Transverse colon (tissue), 4 donors: ENCODE measurements around the gene UNC119. TPM values are rescaled to one million over a fixed set of nuclear protein-coding genes. Genes with fewer than 3 reads are reported as not detected.

Source experiments
- DNase-seq: peaks from one replicate; pipeline ENCODE4 v3.0.0-alpha.2; 2019
- H3K27ac ChIP-seq, 4 donors: fragments of 200-600 bp; sonication (generic); 2 replicates each; pipeline ENCODE4 v1.5.1; 2016 to 2018; ENCODE audit warnings: inconsistent platforms in 4 of 4
- H3K27me3 ChIP-seq: fragments of 200-600 bp; sonication (generic); 2 replicates; pipeline ENCODE4 v1.5.1; 2017; ENCODE audit warnings: inconsistent platforms
- H3K36me3 ChIP-seq, 4 donors: fragments of 200-600 bp; sonication (generic); 2 replicates each; pipeline ENCODE4 v1.5.1; 2017 to 2019; ENCODE audit warnings: inconsistent platforms in 4 of 4
- H3K4me1 ChIP-seq, 4 donors: fragments of 200-600 bp; sonication (generic); 2 replicates each; pipeline ENCODE4 v1.5.1; 2017 to 2020; ENCODE audit warnings: inconsistent platforms in 4 of 4
- H3K4me3 ChIP-seq, 4 donors: fragments of 200-600 bp; sonication (generic); 1 replicate in 1 of 4; 2 replicates in 3 of 4; pipeline versions ENCODE4 v1.5.1 to v1.6.1; 2017 to 2019; ENCODE audit warnings: inconsistent platforms in 4 of 4
- H3K9me3 ChIP-seq, 2 donors: fragments of 200-600 bp; sonication (generic); 2 replicates each; pipeline ENCODE4 v1.5.1; 2017 to 2019; ENCODE audit warnings: inconsistent platforms in 2 of 2
- CTCF ChIP-seq, 5 experiments: fragments of 200-600 bp in 3 of 5; fragments of 450-650 bp in 2 of 5; sonication (generic) in 3 of 5; IDR thresholded peaks; 1 replicate in 2 of 5; 2 replicates in 3 of 5; pipeline ENCODE4 v1.5.1; 2016 to 2017; ENCODE audit warnings: antibody characterized with exemption in 5 of 5, inconsistent platforms in 3 of 5, mild to moderate bottlenecking in 2 of 5, moderate library complexity in 1 of 5
- EP300 ChIP-seq: sonication (generic); formaldehyde crosslinking; IDR thresholded peaks from one replicate; pipeline ENCODE4 v1.6.1; 2017; ENCODE audit warnings: antibody characterized with exemption, low read depth
- POLR2A ChIP-seq: fragments of 450-650 bp; IDR thresholded peaks from one replicate; pipeline ENCODE4 v1.6.1; 2016; ENCODE audit warnings: antibody characterized with exemption, mild to moderate bottlenecking, moderate library complexity
- POLR2AphosphoS5 ChIP-seq, 3 donors: sonication (generic); formaldehyde crosslinking; IDR thresholded peaks; one replicate each; pipeline ENCODE4 v1.6.1; 2016; ENCODE audit warnings: antibody characterized with exemption in 3 of 3
- WGBS, 2 donors: methylation state at CpG; one replicate each; pipeline ENCODE4 v1.1.5; 2018; ENCODE audit warnings: low coverage in 1 of 2; 5-methylcytosine and 5-hydroxymethylcytosine counted together
- in situ Hi-C, 4 donors: fragments of 200-750 bp; cut with MboI; loops; one replicate each; pipeline versions ENCODE4 v1.15.0 to v1.15.1; 2017; ENCODE audit warnings: low sequenced_read_pairs in 3 of 4, low pct_ligation_motif_present in 1 of 4, low pct_unique_long_range_greater_than_20kb in 1 of 4
- intact Hi-C: fragments of 100-400 bp; cut with DNase I; formaldehyde crosslinking; loops from one replicate; pipeline ENCODE4 v1.15.1; 2023; ENCODE audit warnings: low total_unique reads
- total RNA-seq, 4 donors: library from RNA; depleted of rRNA; stranded (reverse); fragments of >200 nt; gene quantifications; one replicate each; pipeline ENCODE4 v1.1.0, GENCODE V29; 2016

UNC119 gene
- total RNA-seq, 4 donors from 2014 or later: 16.4 to 52.4 (median 32.8) TPM

- Histone ChIP-seq H3K9me3 (no peaks in the 10 kb centered on the region), H3K4me1 (peaks cover 0 to 19% (median 12%) of the 10 kb centered on the region in 4 donors), H3K27me3 (peaks cover 12% of the 10 kb centered on the region), H3K4me3 (no peak overlapping the region), H3K36me3 (no peaks in the 10 kb centered on the region), H3K27ac (no peak overlapping the region)
- TF ChIP-seq POLR2AphosphoS5 (IDR thresholded peaks at IDR 0.05): no peak
- no peak for TF ChIP-seq CTCF (IDR thresholded peaks at IDR 0.05)
- no peak for TF ChIP-seq EP300
- TF ChIP-seq POLR2A: no peak
- no peak for DNase-seq
- WGBS, 2 donors: 85% methylated on average over 3 of the region's 3 CpGs; no CpG with 5 or more reads in 1 of the 2 donors
- intact Hi-C loops (no loop called here), in situ Hi-C loops (no loop called here)
These were observed 40.5 kb downstream of the UNC119 start for GRCh38 chr17:28511858-28512461.

DNA sequence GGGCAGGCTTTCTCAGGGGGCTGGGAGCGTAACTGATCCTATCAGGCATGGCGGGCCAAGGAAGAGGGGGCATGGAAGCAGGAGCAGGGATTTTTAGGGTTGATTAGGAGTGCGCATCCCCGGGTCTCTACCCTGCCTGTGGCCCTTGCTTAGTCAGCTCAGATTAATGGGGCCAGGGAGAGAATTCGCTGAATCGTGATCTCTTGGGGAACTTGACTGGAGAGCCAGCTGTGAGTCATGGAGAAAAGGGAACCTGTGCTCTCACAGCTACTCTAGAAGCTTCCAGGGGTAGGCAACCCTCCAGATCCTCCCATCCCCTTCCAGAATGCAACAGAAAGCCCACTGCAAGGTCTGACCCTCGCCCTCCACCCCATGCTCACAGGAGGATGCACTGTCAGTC, 42.6 kb downstream of the UNC119 start:
- H3K27me3 ChIP-seq: peaks cover 17% of the 10 kb centered on the region
- peaks cover 0 to 15% (median 11%) of the 10 kb centered on the region in 4 donors for H3K4me1 ChIP-seq
- no peak for TF ChIP-seq POLR2AphosphoS5 (IDR thresholded peaks at IDR 0.05)
- no peak for TF ChIP-seq CTCF (IDR thresholded peaks at IDR 0.05)
- TF ChIP-seq EP300: no peak
- TF ChIP-seq POLR2A: no peak
- H3K36me3 ChIP-seq: no peaks in the 10 kb centered on the region
- H3K27ac ChIP-seq: no peak overlapping the region
- WGBS, 2 donors: 76% methylated on average over 7 of the region's 7 CpGs; no CpG with 5 or more reads in 1 of the 2 donors
- in situ Hi-C loops: no loop called here
- no peak for DNase-seq
- intact Hi-C loops: no loop called here
- H3K9me3 ChIP-seq: no peaks in the 10 kb centered on the region
- H3K4me3 ChIP-seq: no peak overlapping the region

DNA sequence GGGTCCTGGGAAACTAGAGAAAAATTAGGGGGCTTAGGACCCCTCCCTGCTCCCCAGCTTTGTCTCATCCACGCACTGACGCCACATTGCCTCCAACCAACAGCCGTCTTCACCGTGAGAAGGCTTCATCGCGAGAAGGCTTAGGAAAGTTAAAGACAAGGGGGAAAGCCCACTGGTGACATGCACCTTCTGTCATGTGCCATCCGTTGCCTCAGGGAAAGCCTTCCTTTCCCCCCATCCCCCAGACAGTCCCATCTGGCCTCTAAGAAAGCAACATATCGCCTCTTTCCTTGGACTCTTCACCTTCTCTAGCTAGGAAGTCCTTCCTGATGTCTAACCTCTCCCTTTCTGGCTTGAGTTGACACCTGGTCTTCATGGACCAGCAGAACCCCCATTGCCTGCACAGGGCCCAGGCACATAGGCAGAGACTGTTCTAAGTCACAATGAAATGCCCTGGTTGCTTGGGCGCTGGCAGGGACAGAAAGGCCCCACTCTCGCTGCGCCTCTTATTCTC, 44.2 kb downstream of the UNC119 start:
- in situ Hi-C loops (no loop called here), intact Hi-C loops (no loop called here)
- no peak for DNase-seq
- Histone ChIP-seq H3K36me3 (no peaks in the 10 kb centered on the region), H3K9me3 (no peaks in the 10 kb centered on the region), H3K4me3 (no peak overlapping the region), H3K27me3 (peaks cover 17% of the 10 kb centered on the region), H3K4me1 (peaks cover 0 to 7% (median 4%) of the 10 kb centered on the region in 4 donors), H3K27ac (no peak overlapping the region)
- WGBS, 2 donors: 39 to 56% methylated on average over 2 to 10 of the region's 11 CpGs
- TF ChIP-seq POLR2A: no peak
- no peak for TF ChIP-seq CTCF (IDR thresholded peaks at IDR 0.05)
- TF ChIP-seq POLR2AphosphoS5 (IDR thresholded peaks at IDR 0.05): no peak

- H3K27me3 ChIP-seq: peaks cover 17% of the 10 kb centered on the region
- in situ Hi-C loops (no loop called here), intact Hi-C loops (no loop called here)
- H3K36me3 ChIP-seq: no peaks in the 10 kb centered on the region
- H3K4me3 ChIP-seq: no peak overlapping the region
- DNase-seq: peak; percentile 48
- no peak overlapping the region for H3K27ac ChIP-seq
- TF ChIP-seq POLR2A (no peak), POLR2AphosphoS5 (IDR thresholded peaks at IDR 0.05) (no peak), EP300 (no peak), CTCF (IDR thresholded peaks at IDR 0.05) (no peak)
- 54% methylated on average over 9 of the region's 24 CpGs; no CpG with 5 or more reads in 1 of the 2 donors for WGBS, 2 donors
- H3K9me3 ChIP-seq: no peaks in the 10 kb centered on the region
- peaks cover 0 to 7% (median 4%) of the 10 kb centered on the region in 4 donors for H3K4me1 ChIP-seq
These were observed 44.7 kb downstream of the UNC119 start for GRCh38 chr17:28507567-28508203.
